ENCODE data around the gene SMYD2.

Gene SMYD2

GRCh38 chr1:214259353-214259977 lies 21.5 kb upstream of the SMYD2 start:
- no peak for TF ChIP-seq CTCF (IDR thresholded peaks at IDR 0.05; ENCODE audit: control extremely low read depth, extremely low read depth, low read depth, missing control alignments)
- DNase-seq (ENCODE audit: extremely low spot score): no peak
- CTCF ChIA-PET: interaction anchor here (0.9 to 9.6 kb wide), 12 partner anchors 8 to 70 kb away, joined by 3 to 452 read pairs (median 13); partner anchors contain the start of gene SMYD2
- POLR2A ChIA-PET: no interaction called here

DNA sequence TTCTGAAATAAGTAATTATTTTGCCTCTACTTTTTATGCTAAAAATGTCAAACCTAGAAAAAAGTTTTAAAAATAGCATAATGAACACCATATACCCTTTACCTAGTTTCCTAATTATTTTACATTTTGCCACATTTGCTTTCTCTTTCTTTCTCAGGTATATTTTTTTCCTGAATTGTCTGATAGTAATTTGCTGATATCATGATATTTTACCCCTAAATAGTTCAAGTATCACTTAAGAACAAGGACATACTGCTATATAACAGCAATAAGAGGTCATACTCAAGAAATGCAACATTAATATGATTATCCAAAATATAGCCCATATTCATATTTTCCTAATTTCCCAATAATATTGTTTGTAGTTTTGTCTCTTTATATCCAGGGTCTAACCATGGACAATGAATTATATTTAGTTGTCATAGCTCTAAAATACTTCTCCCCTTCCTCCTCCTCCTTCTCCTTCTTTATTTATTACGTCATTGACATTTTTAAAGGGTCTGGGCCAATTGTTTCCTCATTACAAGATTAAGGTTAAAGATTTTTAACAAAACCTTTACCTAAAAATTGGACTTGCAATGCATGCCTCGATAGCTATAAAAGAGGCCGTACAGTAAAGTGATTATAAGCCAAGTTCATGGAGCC lies 20.3 kb upstream of the SMYD2 start:
- TF ChIP-seq CTCF (IDR thresholded peaks at IDR 0.05; ENCODE audit: control extremely low read depth, extremely low read depth, low read depth, missing control alignments): no peak
- ChIA-PET POLR2A (no interaction called here), CTCF (interaction anchor here (0.8 to 9.6 kb wide), 46 partner anchors 9 to 1264 kb away, joined by 3 to 452 read pairs (median 6); partner anchors contain the start of gene SMYD2)
- no peak for DNase-seq (ENCODE audit: extremely low spot score)

DNA sequence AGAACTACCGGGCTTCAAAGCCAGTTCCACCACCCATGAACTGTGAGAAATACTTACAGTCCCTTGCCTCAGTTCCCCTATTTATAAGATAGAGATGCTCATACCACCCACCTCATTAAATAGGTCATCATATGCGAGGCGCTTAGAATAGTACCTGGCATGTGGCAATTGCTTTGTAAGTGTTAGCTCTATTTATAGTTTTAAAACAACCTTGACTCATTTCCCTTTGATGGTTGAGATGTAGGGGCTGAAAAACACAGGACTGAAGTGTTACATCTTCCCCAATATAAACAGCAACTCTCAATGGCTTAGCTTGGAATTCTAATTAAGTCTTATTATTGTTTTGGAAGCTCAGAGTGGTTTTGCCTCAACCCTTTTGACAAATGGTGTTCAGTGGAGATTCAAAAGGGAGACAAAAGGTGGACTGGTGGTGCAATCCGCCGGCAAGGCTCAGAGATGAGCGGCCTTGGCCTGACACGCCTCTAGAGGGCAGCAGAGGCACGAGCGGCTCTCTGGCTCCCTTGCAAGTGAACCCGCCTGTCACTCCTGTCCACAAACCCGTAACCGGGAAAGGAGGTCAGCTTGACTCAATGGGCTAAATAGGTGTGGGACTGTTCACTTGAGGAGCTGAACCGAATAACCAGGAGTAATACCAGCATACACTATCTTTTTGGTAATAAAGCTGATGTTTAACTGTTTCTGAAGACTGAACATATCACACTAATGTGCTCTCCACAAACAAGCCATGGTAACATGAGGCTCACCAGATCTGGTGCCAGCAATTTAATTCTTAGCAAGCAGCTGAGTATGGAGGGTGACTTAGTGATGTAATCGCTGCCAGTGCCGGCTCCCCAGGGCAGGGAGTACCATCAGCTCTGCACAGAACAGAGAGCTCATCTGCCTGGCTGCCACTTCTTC lies 19.5 kb upstream of the SMYD2 start:
- ChIA-PET CTCF (interaction anchor here (0.7 to 9.6 kb wide), 54 partner anchors 10 to 1263 kb away, joined by 3 to 452 read pairs (median 5); partner anchors contain the start of gene SMYD2), POLR2A (no interaction called here)
- DNase-seq (ENCODE audit: extremely low spot score): peak; percentile 70
- TF ChIP-seq CTCF (IDR thresholded peaks at IDR 0.05; ENCODE audit: control extremely low read depth, extremely low read depth, low read depth, missing control alignments): peak; percentile 89

GRCh38 chr1:214264196-214264595 lies 16.8 kb upstream of the SMYD2 start:
- DNase-seq (ENCODE audit: extremely low spot score): no peak
- POLR2A ChIA-PET: no interaction called here
- CTCF ChIA-PET: interaction anchor here (9.6 kb wide), 1 partner anchor 65 kb away, joined by 452 read pairs; no protein-coding TSS in a partner anchor
- TF ChIP-seq CTCF (IDR thresholded peaks at IDR 0.05; ENCODE audit: control extremely low read depth, extremely low read depth, low read depth, missing control alignments): no peak

GRCh38 chr1:214264976-214265375 lies 16.0 kb upstream of the SMYD2 start:
- DNase-seq (ENCODE audit: extremely low spot score): no peak
- ChIA-PET CTCF (interaction anchor here (9.6 kb wide), 1 partner anchor 64 kb away, joined by 452 read pairs; no protein-coding TSS in a partner anchor), POLR2A (no interaction called here)
- TF ChIP-seq CTCF (IDR thresholded peaks at IDR 0.05; ENCODE audit: control extremely low read depth, extremely low read depth, low read depth, missing control alignments): no peak

GRCh38 chr1:214270097-214270650 lies 10.8 kb upstream of the SMYD2 start:
- no peak for TF ChIP-seq CTCF (IDR thresholded peaks at IDR 0.05; ENCODE audit: control extremely low read depth, extremely low read depth, low read depth, missing control alignments)
- CTCF ChIA-PET: interaction anchor here (2.7 to 4.7 kb wide), 3 partner anchors 9 to 63 kb away, joined by 8 to 56 read pairs (median 38); no protein-coding TSS in a partner anchor
- no peak for DNase-seq (ENCODE audit: extremely low spot score)
- POLR2A ChIA-PET: no interaction called here

All from GM10248 (cell line).